GM12864 (cell line): ENCODE measurements around the gene SF1.

Experiments used
- DNase-seq: peaks from one replicate; pipeline ENCODE4 v3.0.0-alpha.2; 2011; ENCODE audit warnings: low read depth
- H3K4me3 ChIP-seq: 2 replicates; pipeline ENCODE4 v1.5.1; 2011; ENCODE audit warnings: mild to moderate bottlenecking, low read depth, low read length, control low read depth
- CTCF ChIP-seq: IDR thresholded peaks from 2 replicates; pipeline ENCODE4 v1.5.1; 2011; ENCODE audit warnings: low read depth, mild to moderate bottlenecking, moderate library complexity, low read length, control low read depth, inconsistent platforms; ENCODE audit errors: missing control alignments

The SF1 gene

DNA sequence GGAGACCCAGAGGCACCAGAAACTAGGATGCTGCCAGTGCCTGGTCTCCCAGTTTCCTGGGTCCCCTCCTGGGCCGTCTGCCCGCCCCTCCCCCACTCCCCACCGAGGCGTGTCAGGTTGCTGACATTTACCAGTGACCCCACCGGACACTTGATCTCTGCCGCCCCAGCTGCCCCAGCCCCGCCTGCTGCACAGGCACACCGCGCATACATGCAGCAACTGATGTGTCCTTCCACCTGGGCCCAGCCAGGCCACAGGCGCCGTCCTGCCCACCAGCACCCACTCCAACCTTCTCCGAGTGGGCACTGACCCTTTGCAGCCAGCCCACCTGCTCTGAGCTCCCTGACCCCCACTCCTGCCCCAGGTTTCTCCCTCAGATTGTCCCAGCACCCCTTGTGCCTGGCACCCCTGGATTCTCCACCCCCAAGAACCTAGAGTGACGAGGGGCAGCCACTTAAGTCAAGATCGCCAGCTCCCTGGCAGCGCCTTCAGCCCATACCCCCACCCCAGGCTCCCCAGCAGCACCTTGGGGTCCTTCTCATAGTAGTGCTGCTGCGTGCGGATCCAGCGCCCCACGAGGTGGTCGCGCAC is 19.1 kb downstream of the SF1 start:
- no peak for DNase-seq
- TF ChIP-seq CTCF: no peak
- H3K4me3 ChIP-seq: no peak overlapping the region

GRCh38 chr11:64758330-64759079 is 19.8 kb downstream of the SF1 start:
- no peak for TF ChIP-seq CTCF
- no peak for DNase-seq
- no peak overlapping the region for H3K4me3 ChIP-seq

GRCh38 chr11:64757549-64758329 is 20.6 kb downstream of the SF1 start:
- no peak for TF ChIP-seq CTCF
- DNase-seq: no peak
- H3K4me3 ChIP-seq: no peak overlapping the region

DNA sequence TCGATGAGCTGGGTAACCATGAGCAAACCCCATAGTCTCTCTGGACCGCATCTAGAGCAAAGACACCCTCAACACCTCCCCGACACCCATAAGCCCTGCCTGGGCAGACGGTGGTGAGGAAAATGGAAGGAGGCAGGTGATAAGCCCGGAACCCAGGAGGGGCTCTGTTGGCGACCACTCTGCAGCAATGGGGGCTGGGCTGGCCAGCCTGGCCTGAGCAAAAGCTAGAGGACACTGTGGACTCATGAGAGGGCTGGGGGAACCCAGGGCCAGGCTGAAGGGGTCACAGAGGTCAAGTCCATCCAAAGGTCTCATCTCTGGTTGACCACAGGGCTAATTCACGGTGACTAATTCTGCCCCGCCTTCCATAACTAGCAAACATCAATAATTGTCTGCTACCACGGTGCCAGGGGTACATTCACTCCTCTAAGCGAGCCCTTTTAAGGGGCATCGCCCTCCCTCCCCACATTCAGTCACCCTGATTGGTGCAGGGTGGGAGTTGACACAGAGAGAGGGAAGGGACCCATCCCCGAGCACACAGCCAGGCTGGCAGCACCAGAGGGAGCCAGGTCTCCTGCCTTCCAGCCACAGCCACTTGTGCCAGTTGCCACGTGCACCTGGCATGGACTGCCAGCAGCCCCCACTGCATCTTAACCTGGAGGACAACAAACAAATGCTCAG is 22.5 kb downstream of the SF1 start:
- DNase-seq: no peak
- H3K4me3 ChIP-seq: no peak overlapping the region
- no peak for TF ChIP-seq CTCF

GRCh38 chr11:64754919-64755662 is 23.3 kb downstream of the SF1 start:
- TF ChIP-seq CTCF: no peak
- no peak for DNase-seq
- H3K4me3 ChIP-seq: no peak overlapping the region

- TF ChIP-seq CTCF: no peak
- H3K4me3 ChIP-seq: no peak overlapping the region
- DNase-seq: no peak
Observed at GRCh38 chr11:64754124-64754918, 24.0 kb downstream of the SF1 start.
